ENCODE data around the gene WASF1.

- TF ChIP-seq, protein P1, sequence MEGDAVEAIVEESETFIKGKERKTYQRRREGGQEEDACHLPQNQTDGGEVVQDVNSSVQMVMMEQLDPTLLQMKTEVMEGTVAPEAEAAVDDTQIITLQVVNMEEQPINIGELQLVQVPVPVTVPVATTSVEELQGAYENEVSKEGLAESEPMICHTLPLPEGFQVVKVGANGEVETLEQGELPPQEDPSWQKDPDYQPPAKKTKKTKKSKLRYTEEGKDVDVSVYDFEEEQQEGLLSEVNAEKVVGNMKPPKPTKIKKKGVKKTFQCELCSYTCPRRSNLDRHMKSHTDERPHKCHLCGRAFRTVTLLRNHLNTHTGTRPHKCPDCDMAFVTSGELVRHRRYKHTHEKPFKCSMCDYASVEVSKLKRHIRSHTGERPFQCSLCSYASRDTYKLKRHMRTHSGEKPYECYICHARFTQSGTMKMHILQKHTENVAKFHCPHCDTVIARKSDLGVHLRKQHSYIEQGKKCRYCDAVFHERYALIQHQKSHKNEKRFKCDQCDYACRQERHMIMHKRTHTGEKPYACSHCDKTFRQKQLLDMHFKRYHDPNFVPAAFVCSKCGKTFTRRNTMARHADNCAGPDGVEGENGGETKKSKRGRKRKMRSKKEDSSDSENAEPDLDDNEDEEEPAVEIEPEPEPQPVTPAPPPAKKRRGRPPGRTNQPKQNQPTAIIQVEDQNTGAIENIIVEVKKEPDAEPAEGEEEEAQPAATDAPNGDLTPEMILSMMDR (IDR thresholded peaks at IDR 0.05; ENCODE audit: low read depth, low read length), result no peak
- no peak for TF ChIP-seq EZH2phosphoT487 (IDR thresholded peaks at IDR 0.05; ENCODE audit: low read depth)
Measured at GRCh38 chr6:110158479-110158878, 21.0 kb downstream of the WASF1 start.
